Retinal pigment epithelial cell (primary cell): ENCODE data around the gene MS4A18.
"Not testable (repeated sequence)": the region's sequence is repeated elsewhere in the genome, so short reads cannot be mapped to it uniquely, and the experiment has no call there.

Experiments used
- DNase-seq: peaks from one replicate; pipeline ENCODE4 v3.0.0-alpha.2; 2010; ENCODE audit warnings: low read depth
- H3K4me3 ChIP-seq: 2 replicates; pipeline ENCODE4 v1.5.1; 2011; ENCODE audit warnings: mild to moderate bottlenecking, low read length, control low read depth, moderate library complexity
- CTCF ChIP-seq: conservative IDR thresholded peaks from 2 replicates; pipeline ENCODE4 v1.5.1; 2011; ENCODE audit warnings: low read depth, low read length, control low read depth, inconsistent platforms

MS4A18 gene

GRCh38 chr11:60724420-60724819 is at the start of gene MS4A18:
Gene MS4A18 (plus strand): TSS chr11:60724720.
- no peak for TF ChIP-seq CTCF
- no peak within 1 kb of the TSS for H3K4me3 ChIP-seq
- no peak for DNase-seq

GRCh38 chr11:60678231-60678630 is 46.3 kb upstream of the MS4A18 start:
- not testable (repeated sequence) for DNase-seq, H3K4me3 ChIP-seq

- TF ChIP-seq CTCF: no peak
Measured at GRCh38 chr11:60679879-60680278, 44.6 kb upstream of the MS4A18 start.

GRCh38 chr11:60680455-60681119 is 43.9 kb upstream of the MS4A18 start:
- TF ChIP-seq CTCF: no peak
- no peak for DNase-seq
- no peak overlapping the region for H3K4me3 ChIP-seq

More at GRCh38 chr11:60679879-60680278, 44.6 kb upstream of the MS4A18 start:
- no peak overlapping the region for H3K4me3 ChIP-seq
- DNase-seq: no peak

- DNase-seq, H3K4me3 ChIP-seq: not testable (repeated sequence)
Measured at GRCh38 chr11:60684541-60684848, 40.0 kb upstream of the MS4A18 start.

GRCh38 chr11:60691661-60692060 is 32.9 kb upstream of the MS4A18 start:
- TF ChIP-seq CTCF: no peak
- no peak for DNase-seq
- H3K4me3 ChIP-seq: no peak overlapping the region

GRCh38 chr11:60699284-60699691 is 25.2 kb upstream of the MS4A18 start, which contains the start of gene MS4A8:
Gene MS4A8 (plus strand): TSS chr11:60699612. CDS start chr11:60700861, 1,249 bp downstream.
- DNase-seq: no peak
- no peak for TF ChIP-seq CTCF

GRCh38 chr11:60699936-60700335 is 24.6 kb upstream of the MS4A18 start:
- no peak overlapping the region for H3K4me3 ChIP-seq
- no peak for DNase-seq
- no peak for TF ChIP-seq CTCF

More at GRCh38 chr11:60699284-60699691, 25.2 kb upstream of the MS4A18 start, which contains the start of gene MS4A8:
- H3K4me3 ChIP-seq: no peak within 1 kb of the TSS
